Kidney epithelial cell (primary cell): ENCODE measurements around the gene DHDDS. TPM values are rescaled to one million over a fixed set of nuclear protein-coding genes. Genes with fewer than 3 reads are reported as not detected.
A peak's percentile ranks its signal among the peaks of the same experiment; 100 is the strongest.

Experiments used
- DNase-seq: peaks from one replicate; pipeline ENCODE4 v3.0.0-alpha.2; 2010; ENCODE audit warnings: low read depth
- H3K27me3 ChIP-seq: 2 replicates; pipeline ENCODE4 v1.6.0; 2011; ENCODE audit warnings: low read length; ENCODE audit not compliant: control insufficient read depth, insufficient read depth
- H3K36me3 ChIP-seq: 2 replicates; pipeline ENCODE4 v1.5.1; 2011; ENCODE audit warnings: low read length; ENCODE audit not compliant: control insufficient read depth, insufficient read depth
- H3K4me3 ChIP-seq: 2 replicates; pipeline ENCODE4 v1.5.1; 2011; ENCODE audit warnings: low read depth, mild to moderate bottlenecking, control low read depth, low read length
- CTCF ChIP-seq: IDR thresholded peaks from 2 replicates; pipeline ENCODE4 v1.5.1; 2011; ENCODE audit warnings: mild to moderate bottlenecking, moderate library complexity, low read length, control low read depth, inconsistent platforms; ENCODE audit not compliant: insufficient read depth, poor library complexity, severe bottlenecking
- total RNA-seq: library from RNA; depleted of rRNA; stranded (reverse); fragments of >200 nt; gene quantifications from 2 replicates; pipeline ENCODE4 v1.2.3, GENCODE V29; 2015

Gene DHDDS
- total RNA-seq, 1 donor from 2014 or later: 52.7 TPM

- Histone ChIP-seq H3K27me3 (peaks cover 66% of the 10 kb centered on the region), H3K36me3 (no peaks in the 10 kb centered on the region), H3K4me3 (no peak overlapping the region)
- no peak for DNase-seq
- TF ChIP-seq CTCF: no peak
Observed at GRCh38 chr1:26412180-26412840, 19.8 kb upstream of the DHDDS start.

- no peak for TF ChIP-seq CTCF
- no peak overlapping the region for H3K4me3 ChIP-seq
- no peak for DNase-seq
- no peaks in the 10 kb centered on the region for H3K36me3 ChIP-seq
- peaks cover 66% of the 10 kb centered on the region for H3K27me3 ChIP-seq
Observed at GRCh38 chr1:26413031-26413430, 19.1 kb upstream of the DHDDS start.

DNA sequence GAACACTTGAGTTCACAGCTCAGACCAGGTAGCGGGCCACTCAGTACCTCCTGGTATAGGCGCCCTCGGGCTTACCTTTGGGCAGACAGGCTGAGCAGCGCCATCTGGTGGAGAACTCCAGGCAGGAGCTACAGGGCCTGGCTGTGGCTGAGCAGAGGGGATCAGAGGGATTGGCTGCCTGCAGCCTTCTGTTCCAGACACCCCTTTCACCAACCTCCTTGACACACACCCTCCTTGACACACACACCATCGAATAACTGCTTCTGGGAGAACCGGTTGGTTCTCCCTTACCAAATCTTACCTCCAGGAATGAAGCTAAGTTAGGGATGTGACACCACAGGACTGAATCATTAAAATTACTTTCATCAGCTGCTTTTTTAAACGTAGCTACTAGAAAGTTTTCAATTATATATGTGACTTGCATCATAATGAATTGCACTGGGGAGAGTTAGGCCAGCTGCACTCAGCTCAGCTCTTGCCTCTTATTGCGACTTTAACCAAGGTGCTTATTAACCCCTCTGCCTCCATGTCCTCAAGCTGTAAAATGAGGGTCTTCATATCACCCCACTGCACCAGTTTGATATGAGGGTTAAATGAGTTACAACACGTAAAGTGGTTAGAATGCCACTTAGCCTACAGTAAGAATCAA lies 14.9 kb upstream of the DHDDS start:
- no peaks in the 10 kb centered on the region for H3K36me3 ChIP-seq
- TF ChIP-seq CTCF: peak; percentile 96
- H3K27me3 ChIP-seq: peaks cover 39% of the 10 kb centered on the region
- no peak overlapping the region for H3K4me3 ChIP-seq
- no peak for DNase-seq

GRCh38 chr1:26418865-26419349 lies 13.2 kb upstream of the DHDDS start:
- Histone ChIP-seq H3K27me3 (peaks cover 25% of the 10 kb centered on the region), H3K4me3 (no peak overlapping the region)
- DNase-seq: no peak

GRCh38 chr1:26419494-26419893 lies 12.6 kb upstream of the DHDDS start:
- no peak for DNase-seq
- peaks cover 20% of the 10 kb centered on the region for H3K27me3 ChIP-seq
- TF ChIP-seq CTCF: no peak
- no peaks in the 10 kb centered on the region for H3K36me3 ChIP-seq
- H3K4me3 ChIP-seq: no peak overlapping the region

More at GRCh38 chr1:26418865-26419349, 13.2 kb upstream of the DHDDS start:
- no peak for TF ChIP-seq CTCF
- no peaks in the 10 kb centered on the region for H3K36me3 ChIP-seq
